ENCODE results near the gene ZNF524.

GRCh38 chr19:55592391-55593090 lies 7.5 kb upstream of the ZNF524 start:
- TF ChIP-seq, protein P1, sequence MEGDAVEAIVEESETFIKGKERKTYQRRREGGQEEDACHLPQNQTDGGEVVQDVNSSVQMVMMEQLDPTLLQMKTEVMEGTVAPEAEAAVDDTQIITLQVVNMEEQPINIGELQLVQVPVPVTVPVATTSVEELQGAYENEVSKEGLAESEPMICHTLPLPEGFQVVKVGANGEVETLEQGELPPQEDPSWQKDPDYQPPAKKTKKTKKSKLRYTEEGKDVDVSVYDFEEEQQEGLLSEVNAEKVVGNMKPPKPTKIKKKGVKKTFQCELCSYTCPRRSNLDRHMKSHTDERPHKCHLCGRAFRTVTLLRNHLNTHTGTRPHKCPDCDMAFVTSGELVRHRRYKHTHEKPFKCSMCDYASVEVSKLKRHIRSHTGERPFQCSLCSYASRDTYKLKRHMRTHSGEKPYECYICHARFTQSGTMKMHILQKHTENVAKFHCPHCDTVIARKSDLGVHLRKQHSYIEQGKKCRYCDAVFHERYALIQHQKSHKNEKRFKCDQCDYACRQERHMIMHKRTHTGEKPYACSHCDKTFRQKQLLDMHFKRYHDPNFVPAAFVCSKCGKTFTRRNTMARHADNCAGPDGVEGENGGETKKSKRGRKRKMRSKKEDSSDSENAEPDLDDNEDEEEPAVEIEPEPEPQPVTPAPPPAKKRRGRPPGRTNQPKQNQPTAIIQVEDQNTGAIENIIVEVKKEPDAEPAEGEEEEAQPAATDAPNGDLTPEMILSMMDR (IDR thresholded peaks at IDR 0.05; ENCODE audit: low read depth, low read length), result no peak
- no peak for TF ChIP-seq EZH2phosphoT487 (IDR thresholded peaks at IDR 0.05; ENCODE audit: low read depth)

Measured in OCI-LY3 (cell line).